GM19099 (cell line): ENCODE results near the gene CELF4.

Source experiments
- POLR2A ChIP-seq: IDR thresholded peaks from 3 replicates; pipeline ENCODE4 v1.6.1; 2011; ENCODE audit warnings: low read depth; ENCODE audit not compliant: insufficient read length; ENCODE audit errors: extremely low read depth

Gene CELF4

GRCh38 chr18:37238282-37239108 is 327.1 kb downstream of the CELF4 start:
- no peak for TF ChIP-seq POLR2A

GRCh38 chr18:37235583-37235982 is 330.0 kb downstream of the CELF4 start:
- no peak for TF ChIP-seq POLR2A

GRCh38 chr18:37231251-37231650 is 334.3 kb downstream of the CELF4 start:
- no peak for TF ChIP-seq POLR2A

GRCh38 chr18:37230768-37231167 is 334.8 kb downstream of the CELF4 start:
- TF ChIP-seq POLR2A: no peak

- TF ChIP-seq POLR2A: no peak
Measured at GRCh38 chr18:37225279-37225678, 340.3 kb downstream of the CELF4 start.

GRCh38 chr18:37222999-37223378 is 342.6 kb downstream of the CELF4 start:
- no peak for TF ChIP-seq POLR2A

- TF ChIP-seq POLR2A: no peak
Measured at GRCh38 chr18:37222354-37222998, 343.1 kb downstream of the CELF4 start.

- TF ChIP-seq POLR2A: no peak
Measured at GRCh38 chr18:37219257-37219656, 346.3 kb downstream of the CELF4 start.

- no peak for TF ChIP-seq POLR2A
Measured at GRCh38 chr18:37218022-37218590, 347.5 kb downstream of the CELF4 start.

GRCh38 chr18:37210781-37211180 is 354.8 kb downstream of the CELF4 start:
- no peak for TF ChIP-seq POLR2A

GRCh38 chr18:37207343-37207742 is 358.3 kb downstream of the CELF4 start:
- TF ChIP-seq POLR2A: no peak

GRCh38 chr18:37199741-37200140 is 365.9 kb downstream of the CELF4 start:
- TF ChIP-seq POLR2A: no peak
